Osteocyte (in vitro differentiated cells): ENCODE results near the gene TCEANC. TPM values are rescaled to one million over a fixed set of nuclear protein-coding genes. Genes with fewer than 3 reads are reported as not detected.

ENCODE experiments used
- DNase-seq: peaks from one replicate; pipeline ENCODE4 v3.0.0; 2021; ENCODE audit warnings: mixed read lengths; ENCODE audit not compliant: unreplicated experiment; ENCODE audit errors: extremely low spot score
- H3K27ac Mint-ChIP-seq: one replicate; pipeline ENCODE4 v1.8.0; 2021; ENCODE audit warnings: mild to moderate bottlenecking, mixed read lengths; ENCODE audit not compliant: unreplicated experiment
- H3K27me3 Mint-ChIP-seq: one replicate; pipeline ENCODE4 v1.8.0; 2021; ENCODE audit warnings: mixed read lengths; ENCODE audit not compliant: unreplicated experiment
- H3K36me3 Mint-ChIP-seq: one replicate; pipeline ENCODE4 v1.8.0; 2021; ENCODE audit warnings: mixed read lengths; ENCODE audit not compliant: unreplicated experiment
- H3K4me1 Mint-ChIP-seq: one replicate; pipeline ENCODE4 v1.8.0; 2021; ENCODE audit warnings: mixed read lengths; ENCODE audit not compliant: unreplicated experiment
- H3K4me3 Mint-ChIP-seq: one replicate; pipeline ENCODE4 v1.8.0; 2021; ENCODE audit warnings: mild to moderate bottlenecking, moderate library complexity, mixed read lengths; ENCODE audit not compliant: unreplicated experiment
- H3K9me3 Mint-ChIP-seq: one replicate; pipeline ENCODE4 v1.8.0; 2021; ENCODE audit warnings: mixed read lengths; ENCODE audit not compliant: unreplicated experiment
- CTCF ChIP-seq: fragments of 200-600 bp; sonication (generic); IDR thresholded peaks from 2 replicates; pipeline ENCODE4 v1.5.0; 2021; ENCODE audit warnings: antibody characterized with exemption, mild to moderate bottlenecking, moderate library complexity
- total RNA-seq: library from RNA; stranded (reverse); gene quantifications from 2 replicates; pipeline ENCODE4 v1.2.1, GENCODE V29; 2021

TCEANC gene
- total RNA-seq, 1 donor from 2014 or later: 4.7 TPM

- Mint-ChIP-seq H3K9me3 (no peaks in the 10 kb centered on the region), H3K4me1 (peaks cover 26% of the 10 kb centered on the region), H3K27ac (no peak overlapping the region), H3K36me3 (no peaks in the 10 kb centered on the region), H3K27me3 (no peaks in the 10 kb centered on the region), H3K4me3 (no peak overlapping the region)
- no peak for DNase-seq
- TF ChIP-seq CTCF: no peak
Observed at GRCh38 chrX:13697455-13697854, 44.5 kb downstream of the TCEANC start.

GRCh38 chrX:13697976-13698375 is 45.0 kb downstream of the TCEANC start:
- no peaks in the 10 kb centered on the region for H3K27me3 Mint-ChIP-seq
- no peaks in the 10 kb centered on the region for H3K36me3 Mint-ChIP-seq
- no peak for TF ChIP-seq CTCF
- no peak overlapping the region for H3K27ac Mint-ChIP-seq
- H3K4me1 Mint-ChIP-seq: peaks cover 21% of the 10 kb centered on the region
- no peaks in the 10 kb centered on the region for H3K9me3 Mint-ChIP-seq
- no peak for DNase-seq
- no peak overlapping the region for H3K4me3 Mint-ChIP-seq

GRCh38 chrX:13698432-13698831 is 45.5 kb downstream of the TCEANC start:
- DNase-seq: no peak
- Mint-ChIP-seq H3K36me3 (no peaks in the 10 kb centered on the region), H3K4me1 (peaks cover 18% of the 10 kb centered on the region), H3K27ac (no peak overlapping the region), H3K27me3 (no peaks in the 10 kb centered on the region), H3K9me3 (no peaks in the 10 kb centered on the region), H3K4me3 (no peak overlapping the region)
- no peak for TF ChIP-seq CTCF

GRCh38 chrX:13699183-13699826 is 46.4 kb downstream of the TCEANC start:
- H3K27ac Mint-ChIP-seq: no peak overlapping the region
- no peaks in the 10 kb centered on the region for H3K9me3 Mint-ChIP-seq
- no peak overlapping the region for H3K4me3 Mint-ChIP-seq
- H3K27me3 Mint-ChIP-seq: no peaks in the 10 kb centered on the region
- no peak for DNase-seq
- no peak for TF ChIP-seq CTCF
- peaks cover 16% of the 10 kb centered on the region for H3K4me1 Mint-ChIP-seq
- H3K36me3 Mint-ChIP-seq: no peaks in the 10 kb centered on the region

GRCh38 chrX:13700380-13700779 is 47.4 kb downstream of the TCEANC start:
- DNase-seq: no peak
- no peaks in the 10 kb centered on the region for H3K27me3 Mint-ChIP-seq
- no peaks in the 10 kb centered on the region for H3K36me3 Mint-ChIP-seq
- no peak for TF ChIP-seq CTCF
- H3K4me3 Mint-ChIP-seq: no peak overlapping the region
- peaks cover 10% of the 10 kb centered on the region for H3K4me1 Mint-ChIP-seq
- no peak overlapping the region for H3K27ac Mint-ChIP-seq
- H3K9me3 Mint-ChIP-seq: no peaks in the 10 kb centered on the region
